Hepatocyte (in vitro differentiated cells): Measurements from ENCODE around the gene LPP. TPM values are rescaled to one million over a fixed set of nuclear protein-coding genes. Genes with fewer than 3 reads are reported as not detected.

Experiments
- DNase-seq: peaks from one replicate; pipeline ENCODE4 v3.0.0-alpha.2; 2016; ENCODE audit warnings: low spot score
- H2AFZ ChIP-seq: fragments of 200-600 bp; sonication (generic); 2 replicates; pipeline ENCODE4 v1.6.0; 2016; ENCODE audit warnings: antibody characterized with exemption, mild to moderate bottlenecking
- H3K27ac ChIP-seq: fragments of 200-600 bp; sonication (generic); 2 replicates; pipeline ENCODE4 v1.5.1; 2016; ENCODE audit warnings: mild to moderate bottlenecking
- H3K27me3 ChIP-seq: fragments of 200-600 bp; sonication (generic); 2 replicates; pipeline ENCODE4 v1.6.1; 2016
- H3K36me3 ChIP-seq: fragments of 200-600 bp; sonication (generic); replicated peaks from 2 replicates; pipeline ENCODE4 v1.5.1; 2016; ENCODE audit warnings: low read depth; ENCODE audit not compliant: insufficient read depth
- H3K4me1 ChIP-seq: fragments of 200-600 bp; sonication (generic); 2 replicates; pipeline ENCODE4 v1.5.1; 2016; ENCODE audit warnings: mild to moderate bottlenecking, moderate library complexity; ENCODE audit not compliant: insufficient read depth
- H3K4me2 ChIP-seq: fragments of 200-600 bp; sonication (generic); 2 replicates; pipeline ENCODE4 v1.6.0; 2016
- H3K4me3 ChIP-seq: fragments of 200-600 bp; sonication (generic); 2 replicates; pipeline ENCODE4 v1.5.1; 2016; ENCODE audit warnings: mild to moderate bottlenecking
- H3K79me2 ChIP-seq: fragments of 200-600 bp; sonication (generic); 2 replicates; pipeline ENCODE4 v1.6.0; 2017; ENCODE audit warnings: mild to moderate bottlenecking
- H3K9me2 ChIP-seq: fragments of 200-600 bp; sonication (generic); replicated peaks from 2 replicates; pipeline ENCODE4 v1.6.0; 2017; ENCODE audit warnings: mild to moderate bottlenecking; ENCODE audit not compliant: insufficient read depth
- H3K9me3 ChIP-seq: fragments of 200-600 bp; sonication (generic); 2 replicates; pipeline ENCODE4 v1.5.1; 2016; ENCODE audit warnings: low read depth, mild to moderate bottlenecking
- H4K20me1 ChIP-seq: fragments of 200-600 bp; sonication (generic); 2 replicates; pipeline ENCODE4 v1.6.0; 2016; ENCODE audit warnings: mild to moderate bottlenecking; ENCODE audit not compliant: insufficient read depth, poor library complexity, severe bottlenecking
- EZH2 ChIP-seq: fragments of 200-600 bp; sonication (generic); IDR thresholded peaks from 2 replicates; pipeline ENCODE4 v1.6.1; 2016; ENCODE audit warnings: antibody characterized with exemption, mild to moderate bottlenecking, borderline replicate concordance
- EZH2phosphoT487 ChIP-seq: fragments of 200-600 bp; sonication (generic); IDR thresholded peaks from one replicate; pipeline ENCODE4 v1.6.1; 2018; ENCODE audit warnings: antibody characterized with exemption, mild to moderate bottlenecking, low read depth, moderate library complexity; ENCODE audit not compliant: unreplicated experiment, severe bottlenecking
- WGBS: methylation state at CpG from one replicate; pipeline ENCODE4 v1.1.6; 2016; ENCODE audit warnings: low lambda C conversion rate; ENCODE audit errors: missing lambda C conversion rate; 5-methylcytosine and 5-hydroxymethylcytosine counted together
- polyA plus RNA-seq: library from polyadenylated mRNA; unstranded; fragments of >200 nt; fragmentation: Nextera tagmentation; extraction: Ambion mirVana; gene quantifications from 2 replicates; pipeline ENCODE4 v1.2.1, GENCODE V29; 2016
- total RNA-seq: library from RNA; depleted of rRNA; stranded (reverse); fragments of >200 nt; gene quantifications from 2 replicates; pipeline ENCODE4 v1.2.3, GENCODE V29; 2014
- TF ChIP-seq, protein P1 (sequence below): fragments of 200-600 bp; sonication (generic); IDR thresholded peaks from 2 replicates; pipeline ENCODE4 v1.5.1; 2016; ENCODE audit warnings: antibody characterized with exemption, mild to moderate bottlenecking; ENCODE audit not compliant: poor library complexity

Gene LPP
- total and polyA plus RNA-seq, 2 experiments from 2014 or later, result 53.2 to 73.8 TPM

- Histone ChIP-seq H3K27ac (peak overlapping the region; percentile 37), H3K4me2 (no peak overlapping the region), H2AFZ (no peak overlapping the region), H3K4me1 (peaks cover 16% of the 10 kb centered on the region), H3K9me3 (no peaks in the 10 kb centered on the region), H4K20me1 (no peaks in the 10 kb centered on the region), H3K36me3 (no peaks in the 10 kb centered on the region), H3K4me3 (no peak overlapping the region), H3K27me3 (no peaks in the 10 kb centered on the region), H3K9me2 (no peaks in the 10 kb centered on the region), H3K79me2 (peaks cover 2% of the 10 kb centered on the region)
- 93% methylated on average over 2 of the region's 2 CpGs for WGBS
- TF ChIP-seq, protein P1, sequence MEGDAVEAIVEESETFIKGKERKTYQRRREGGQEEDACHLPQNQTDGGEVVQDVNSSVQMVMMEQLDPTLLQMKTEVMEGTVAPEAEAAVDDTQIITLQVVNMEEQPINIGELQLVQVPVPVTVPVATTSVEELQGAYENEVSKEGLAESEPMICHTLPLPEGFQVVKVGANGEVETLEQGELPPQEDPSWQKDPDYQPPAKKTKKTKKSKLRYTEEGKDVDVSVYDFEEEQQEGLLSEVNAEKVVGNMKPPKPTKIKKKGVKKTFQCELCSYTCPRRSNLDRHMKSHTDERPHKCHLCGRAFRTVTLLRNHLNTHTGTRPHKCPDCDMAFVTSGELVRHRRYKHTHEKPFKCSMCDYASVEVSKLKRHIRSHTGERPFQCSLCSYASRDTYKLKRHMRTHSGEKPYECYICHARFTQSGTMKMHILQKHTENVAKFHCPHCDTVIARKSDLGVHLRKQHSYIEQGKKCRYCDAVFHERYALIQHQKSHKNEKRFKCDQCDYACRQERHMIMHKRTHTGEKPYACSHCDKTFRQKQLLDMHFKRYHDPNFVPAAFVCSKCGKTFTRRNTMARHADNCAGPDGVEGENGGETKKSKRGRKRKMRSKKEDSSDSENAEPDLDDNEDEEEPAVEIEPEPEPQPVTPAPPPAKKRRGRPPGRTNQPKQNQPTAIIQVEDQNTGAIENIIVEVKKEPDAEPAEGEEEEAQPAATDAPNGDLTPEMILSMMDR, result no peak
- TF ChIP-seq EZH2, result no peak
- TF ChIP-seq EZH2phosphoT487, result no peak
- no peak for DNase-seq
These were observed 668.5 kb downstream of the LPP start for GRCh38 chr3:188822411-188822810.

DNA sequence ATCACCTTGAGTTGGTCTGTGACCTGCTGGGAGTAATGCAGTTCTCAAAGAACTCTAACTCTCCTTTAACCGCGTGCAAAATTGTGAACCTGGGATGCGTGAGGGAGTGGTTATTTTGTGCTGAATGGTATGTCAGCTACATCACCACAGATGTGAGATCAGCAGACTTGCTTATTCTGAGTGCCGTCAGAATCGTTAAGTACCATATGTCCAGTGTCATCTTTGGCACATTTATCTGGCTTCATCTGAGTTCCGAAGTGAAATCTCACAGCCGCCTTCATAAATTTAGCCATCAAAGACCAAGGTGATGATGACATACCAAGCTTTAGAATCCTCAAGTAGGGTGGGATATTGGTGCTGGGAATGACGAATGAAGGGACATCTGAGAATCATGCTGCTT, 670.6 kb downstream of the LPP start:
- Histone ChIP-seq H3K36me3 (no peaks in the 10 kb centered on the region), H3K79me2 (peaks cover 2% of the 10 kb centered on the region), H3K4me2 (no peak overlapping the region), H3K9me2 (no peaks in the 10 kb centered on the region), H3K4me3 (no peak overlapping the region), H2AFZ (no peak overlapping the region), H3K27me3 (no peaks in the 10 kb centered on the region), H4K20me1 (no peaks in the 10 kb centered on the region), H3K4me1 (peaks cover 15% of the 10 kb centered on the region), H3K27ac (no peak overlapping the region), H3K9me3 (no peaks in the 10 kb centered on the region)
- DNase-seq, result no peak
- no peak for TF ChIP-seq EZH2phosphoT487
- no peak for TF ChIP-seq EZH2
- TF ChIP-seq, protein P1, result no peak
- 90% methylated on average over 8 of the region's 8 CpGs for WGBS

DNA sequence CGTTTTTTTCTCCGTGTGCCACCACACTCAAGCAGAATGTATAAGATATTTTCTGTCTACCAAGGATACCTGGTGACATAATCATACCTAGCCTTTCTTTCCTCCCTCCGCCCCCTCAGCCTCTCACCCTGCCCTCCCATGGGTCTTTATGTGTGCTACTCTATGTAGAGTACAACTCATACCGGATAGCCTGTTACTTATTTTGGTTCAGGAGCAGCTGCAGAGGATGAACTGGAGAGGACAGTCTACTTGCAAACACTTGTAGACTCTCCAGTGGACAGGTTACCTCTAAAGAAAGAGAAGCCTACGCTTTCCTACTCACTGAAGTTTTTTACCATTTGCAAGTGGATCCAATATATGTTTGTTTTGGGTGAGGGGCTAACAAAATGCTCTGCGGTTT, 671.9 kb downstream of the LPP start:
- H3K36me3 ChIP-seq, result no peaks in the 10 kb centered on the region
- H4K20me1 ChIP-seq, result no peaks in the 10 kb centered on the region
- no peak overlapping the region for H3K4me2 ChIP-seq
- no peaks in the 10 kb centered on the region for H3K27me3 ChIP-seq
- H3K79me2 ChIP-seq, result no peaks in the 10 kb centered on the region
- H3K4me1 ChIP-seq, result peaks cover 15% of the 10 kb centered on the region
- no peak for DNase-seq
- H3K9me3 ChIP-seq, result no peaks in the 10 kb centered on the region
- no peak overlapping the region for H3K4me3 ChIP-seq
- no peak overlapping the region for H3K27ac ChIP-seq
- 90% methylated on average over 6 of the region's 6 CpGs for whole genome bisulfite sequencing
- TF ChIP-seq, protein P1, result no peak
- TF ChIP-seq EZH2, result no peak
- TF ChIP-seq EZH2phosphoT487, result no peak
- no peaks in the 10 kb centered on the region for H3K9me2 ChIP-seq
- H2AFZ ChIP-seq, result no peak overlapping the region

DNA sequence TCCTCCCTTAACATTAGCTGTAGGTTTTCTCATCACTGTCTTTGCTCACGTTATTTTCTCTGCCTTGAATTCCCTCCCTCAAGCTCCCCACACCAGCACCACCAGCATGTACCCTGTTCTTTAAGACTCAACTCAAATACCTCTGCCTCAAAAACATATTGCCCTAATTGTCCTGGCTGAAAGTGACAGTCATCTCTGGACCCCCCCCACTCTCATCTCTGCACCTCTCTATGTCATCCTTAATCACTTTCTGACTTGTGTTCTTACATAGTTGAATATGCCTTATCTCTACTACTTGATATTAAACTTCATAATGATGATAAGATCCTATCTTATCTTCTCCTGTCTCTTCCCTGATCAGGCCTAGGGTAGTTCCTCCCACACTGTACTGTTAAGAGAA, 672.6 kb downstream of the LPP start:
- H2AFZ ChIP-seq, result no peak overlapping the region
- no peaks in the 10 kb centered on the region for H3K9me3 ChIP-seq
- H3K79me2 ChIP-seq, result no peaks in the 10 kb centered on the region
- H3K4me3 ChIP-seq, result no peak overlapping the region
- H3K4me1 ChIP-seq, result peaks cover 15% of the 10 kb centered on the region
- H3K9me2 ChIP-seq, result no peaks in the 10 kb centered on the region
- H3K4me2 ChIP-seq, result no peak overlapping the region
- DNase-seq, result no peak
- no peaks in the 10 kb centered on the region for H3K27me3 ChIP-seq
- H3K36me3 ChIP-seq, result no peaks in the 10 kb centered on the region
- TF ChIP-seq, protein P1, result no peak
- no peak for TF ChIP-seq EZH2
- no peak for TF ChIP-seq EZH2phosphoT487
- H3K27ac ChIP-seq, result no peak overlapping the region
- 96% methylated on average over 1 of the region's 1 CpG for whole genome bisulfite sequencing
- H4K20me1 ChIP-seq, result no peaks in the 10 kb centered on the region
